ENCODE measurements around the gene AQP12B.

GRCh38 chr2:240664622-240665021 lies 18.1 kb downstream of the AQP12B start:
- TF ChIP-seq CTCF (IDR thresholded peaks at IDR 0.05; ENCODE audit: low read length) (no peak), EZH2 (optimal IDR thresholded peaks at IDR 0.05; ENCODE audit: low read depth, low read length) (no peak)

All from MM.1S (cell line).